ENCODE results near the gene KANK4.
"Not testable (repeated sequence)": the region's sequence is repeated elsewhere in the genome, so short reads cannot be mapped to it uniquely, and the experiment has no call there.

The KANK4 gene

GRCh38 chr1:62234688-62235087 is 84.5 kb downstream of the KANK4 start:
- DNase-seq: no peak

- DNase-seq: no peak
Measured at GRCh38 chr1:62233926-62234450, 85.2 kb downstream of the KANK4 start.

GRCh38 chr1:62232871-62233278 is 86.4 kb downstream of the KANK4 start:
- DNase-seq: no peak

- DNase-seq: no peak
Measured at GRCh38 chr1:62230718-62231117, 88.5 kb downstream of the KANK4 start.

- DNase-seq: no peak
Measured at GRCh38 chr1:62229932-62230331, 89.3 kb downstream of the KANK4 start.

- no peak for DNase-seq
Measured at GRCh38 chr1:62229468-62229867, 89.8 kb downstream of the KANK4 start.

- no peak for DNase-seq
Measured at GRCh38 chr1:62228883-62229187, 90.4 kb downstream of the KANK4 start.

- no peak for DNase-seq
Measured at GRCh38 chr1:62228136-62228882, 90.9 kb downstream of the KANK4 start.

- DNase-seq: no peak
Measured at GRCh38 chr1:62227496-62227895, 91.7 kb downstream of the KANK4 start.

GRCh38 chr1:62224182-62224581 is 95.1 kb downstream of the KANK4 start:
- no peak for DNase-seq

GRCh38 chr1:62222321-62222720 is 96.9 kb downstream of the KANK4 start:
- no peak for DNase-seq

GRCh38 chr1:62221171-62221570 is 98.1 kb downstream of the KANK4 start:
- DNase-seq: no peak

- DNase-seq: not testable (repeated sequence)
Measured at GRCh38 chr1:62220456-62220855, 98.8 kb downstream of the KANK4 start.

- DNase-seq: no peak
Measured at GRCh38 chr1:62218604-62219003, 100.6 kb downstream of the KANK4 start.

- DNase-seq: no peak
Measured at GRCh38 chr1:62213075-62213914, 105.9 kb downstream of the KANK4 start.

GRCh38 chr1:62212411-62212810 is 106.8 kb downstream of the KANK4 start:
- no peak for DNase-seq

GRCh38 chr1:62210960-62211359 is 108.3 kb downstream of the KANK4 start:
- no peak for DNase-seq

- no peak for DNase-seq
Measured at GRCh38 chr1:62209931-62210595, 109.2 kb downstream of the KANK4 start.

GRCh38 chr1:62208970-62209369 is 110.3 kb downstream of the KANK4 start:
- no peak for DNase-seq

GRCh38 chr1:62208087-62208486 is 111.1 kb downstream of the KANK4 start:
- no peak for DNase-seq

- DNase-seq: no peak
Measured at GRCh38 chr1:62207187-62207586, 112.0 kb downstream of the KANK4 start.

GRCh38 chr1:62198781-62199125 is 120.5 kb downstream of the KANK4 start:
- no peak for DNase-seq

GRCh38 chr1:62198069-62198780 is 121.0 kb downstream of the KANK4 start:
- no peak for DNase-seq
